IPS-18a (cell line): ENCODE results near the gene ENOX1.

Source experiments
- H3K27ac ChIP-seq: one replicate; pipeline ENCODE4 v1.5.1; 2013; ENCODE audit warnings: low read length
- H3K27me3 ChIP-seq: one replicate; pipeline ENCODE4 v1.6.1; 2013; ENCODE audit warnings: mild to moderate bottlenecking, low read length; ENCODE audit not compliant: control insufficient read depth, insufficient read depth
- H3K36me3 ChIP-seq: one replicate; pipeline ENCODE4 v1.6.1; 2013; ENCODE audit warnings: low read depth, low read length; ENCODE audit not compliant: control insufficient read depth
- H3K4me1 ChIP-seq: one replicate; pipeline ENCODE4 v1.6.1; 2013; ENCODE audit warnings: low read depth, low read length; ENCODE audit not compliant: control insufficient read depth
- H3K4me3 ChIP-seq: one replicate; pipeline ENCODE4 v1.5.1; 2013; ENCODE audit warnings: low read length
- H3K9ac ChIP-seq: one replicate; pipeline ENCODE4 v1.6.1; 2013; ENCODE audit warnings: mild to moderate bottlenecking, low read length, moderate library complexity
- H3K9me3 ChIP-seq: one replicate; pipeline ENCODE4 v1.6.1; 2013; ENCODE audit warnings: low read depth, low read length; ENCODE audit not compliant: control insufficient read depth

ENOX1 gene

GRCh38 chr13:43335764-43336163 is 451.0 kb downstream of the ENOX1 start:
- Histone ChIP-seq H3K27ac (no peak overlapping the region), H3K9ac (no peak overlapping the region), H3K36me3 (no peaks in the 10 kb centered on the region), H3K4me1 (peaks cover 10% of the 10 kb centered on the region), H3K27me3 (no peaks in the 10 kb centered on the region), H3K9me3 (no peaks in the 10 kb centered on the region), H3K4me3 (no peak overlapping the region)

GRCh38 chr13:43333176-43333575 is 453.6 kb downstream of the ENOX1 start:
- Histone ChIP-seq H3K4me3 (no peak overlapping the region), H3K27ac (no peak overlapping the region), H3K9ac (no peak overlapping the region), H3K36me3 (no peaks in the 10 kb centered on the region), H3K9me3 (no peaks in the 10 kb centered on the region), H3K27me3 (no peaks in the 10 kb centered on the region), H3K4me1 (peaks cover 25% of the 10 kb centered on the region)

- Histone ChIP-seq H3K9ac (no peak overlapping the region), H3K4me3 (no peak overlapping the region), H3K36me3 (no peaks in the 10 kb centered on the region), H3K9me3 (no peaks in the 10 kb centered on the region), H3K4me1 (peaks cover 25% of the 10 kb centered on the region), H3K27me3 (no peaks in the 10 kb centered on the region), H3K27ac (no peak overlapping the region)
These were observed 455.1 kb downstream of the ENOX1 start for GRCh38 chr13:43331672-43332071.

- H3K9me3 ChIP-seq: no peaks in the 10 kb centered on the region
- H3K9ac ChIP-seq: no peak overlapping the region
- H3K27ac ChIP-seq: no peak overlapping the region
- peaks cover 25% of the 10 kb centered on the region for H3K4me1 ChIP-seq
- H3K4me3 ChIP-seq: no peak overlapping the region
- no peaks in the 10 kb centered on the region for H3K27me3 ChIP-seq
- no peaks in the 10 kb centered on the region for H3K36me3 ChIP-seq
These were observed 457.1 kb downstream of the ENOX1 start for GRCh38 chr13:43329702-43330101.

- no peak overlapping the region for H3K4me3 ChIP-seq
- H3K36me3 ChIP-seq: no peaks in the 10 kb centered on the region
- H3K4me1 ChIP-seq: peaks cover 25% of the 10 kb centered on the region
- no peaks in the 10 kb centered on the region for H3K9me3 ChIP-seq
- H3K27ac ChIP-seq: no peak overlapping the region
- H3K9ac ChIP-seq: no peak overlapping the region
- H3K27me3 ChIP-seq: no peaks in the 10 kb centered on the region
These were observed 457.9 kb downstream of the ENOX1 start for GRCh38 chr13:43328907-43329306.

- Histone ChIP-seq H3K36me3 (no peaks in the 10 kb centered on the region), H3K27me3 (no peaks in the 10 kb centered on the region), H3K9ac (no peak overlapping the region), H3K4me3 (no peak overlapping the region), H3K4me1 (peaks cover 18% of the 10 kb centered on the region), H3K9me3 (no peaks in the 10 kb centered on the region), H3K27ac (no peak overlapping the region)
These were observed 460.7 kb downstream of the ENOX1 start for GRCh38 chr13:43326100-43326499.

GRCh38 chr13:43325636-43326035 is 461.1 kb downstream of the ENOX1 start:
- Histone ChIP-seq H3K4me1 (peaks cover 13% of the 10 kb centered on the region), H3K9me3 (no peaks in the 10 kb centered on the region), H3K9ac (no peak overlapping the region), H3K36me3 (no peaks in the 10 kb centered on the region), H3K4me3 (no peak overlapping the region), H3K27ac (no peak overlapping the region), H3K27me3 (no peaks in the 10 kb centered on the region)

GRCh38 chr13:43324129-43324528 is 462.6 kb downstream of the ENOX1 start:
- Histone ChIP-seq H3K27ac (no peak overlapping the region), H3K9me3 (no peaks in the 10 kb centered on the region), H3K9ac (no peak overlapping the region), H3K36me3 (no peaks in the 10 kb centered on the region), H3K4me3 (no peak overlapping the region), H3K4me1 (peaks cover 14% of the 10 kb centered on the region), H3K27me3 (no peaks in the 10 kb centered on the region)

- no peak overlapping the region for H3K9ac ChIP-seq
- no peaks in the 10 kb centered on the region for H3K9me3 ChIP-seq
- H3K27ac ChIP-seq: no peak overlapping the region
- H3K4me3 ChIP-seq: no peak overlapping the region
- H3K36me3 ChIP-seq: no peaks in the 10 kb centered on the region
- H3K27me3 ChIP-seq: no peaks in the 10 kb centered on the region
- peaks cover 45% of the 10 kb centered on the region for H3K4me1 ChIP-seq
These were observed 466.9 kb downstream of the ENOX1 start for GRCh38 chr13:43319617-43320444.

GRCh38 chr13:43316946-43317353 is 469.8 kb downstream of the ENOX1 start:
- H3K4me1 ChIP-seq: peaks cover 45% of the 10 kb centered on the region
- no peak overlapping the region for H3K4me3 ChIP-seq
- no peaks in the 10 kb centered on the region for H3K9me3 ChIP-seq
- H3K9ac ChIP-seq: no peak overlapping the region
- no peaks in the 10 kb centered on the region for H3K27me3 ChIP-seq
- no peaks in the 10 kb centered on the region for H3K36me3 ChIP-seq
- H3K27ac ChIP-seq: no peak overlapping the region

GRCh38 chr13:43316281-43316680 is 470.5 kb downstream of the ENOX1 start:
- Histone ChIP-seq H3K27ac (no peak overlapping the region), H3K9me3 (no peaks in the 10 kb centered on the region), H3K27me3 (no peaks in the 10 kb centered on the region), H3K4me3 (no peak overlapping the region), H3K4me1 (peaks cover 45% of the 10 kb centered on the region), H3K9ac (no peak overlapping the region), H3K36me3 (no peaks in the 10 kb centered on the region)

- no peak overlapping the region for H3K9ac ChIP-seq
These were observed 471.2 kb downstream of the ENOX1 start for GRCh38 chr13:43315522-43315921.

More at GRCh38 chr13:43315522-43315921, 471.2 kb downstream of the ENOX1 start:
- Histone ChIP-seq H3K36me3 (no peaks in the 10 kb centered on the region), H3K4me3 (no peak overlapping the region), H3K27me3 (no peaks in the 10 kb centered on the region), H3K4me1 (peaks cover 45% of the 10 kb centered on the region), H3K9me3 (no peaks in the 10 kb centered on the region), H3K27ac (no peak overlapping the region)
